GM12874 (cell line): ENCODE results near the gene FRY.

ENCODE experiments used
- TF ChIP-seq, protein P1 (sequence below): IDR thresholded peaks from 2 replicates; pipeline ENCODE4 v1.5.1; 2011; ENCODE audit warnings: low read depth, mild to moderate bottlenecking, control low read depth, low read length, moderate library complexity; ENCODE audit not compliant: insufficient read depth

FRY gene

DNA sequence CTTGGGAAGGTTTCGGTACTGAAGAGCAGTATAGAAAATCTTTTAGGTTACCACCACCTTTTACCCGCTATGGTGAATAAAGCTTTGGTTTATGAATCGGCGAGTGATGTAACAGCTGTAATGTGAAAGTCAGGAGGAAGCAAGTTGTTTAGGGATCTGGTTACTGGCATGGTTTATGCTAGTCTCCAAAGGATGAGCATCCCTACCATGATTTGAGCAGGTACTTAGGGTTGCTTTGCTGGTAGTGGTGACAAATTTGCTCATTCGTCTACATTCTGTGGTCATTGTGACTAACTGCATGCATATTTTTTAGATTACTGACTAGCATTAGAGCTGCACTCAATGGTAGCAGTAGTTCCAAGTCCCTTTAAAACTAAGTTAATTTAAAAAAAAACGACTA, 104.1 kb downstream of the FRY start:
- TF ChIP-seq, protein P1, sequence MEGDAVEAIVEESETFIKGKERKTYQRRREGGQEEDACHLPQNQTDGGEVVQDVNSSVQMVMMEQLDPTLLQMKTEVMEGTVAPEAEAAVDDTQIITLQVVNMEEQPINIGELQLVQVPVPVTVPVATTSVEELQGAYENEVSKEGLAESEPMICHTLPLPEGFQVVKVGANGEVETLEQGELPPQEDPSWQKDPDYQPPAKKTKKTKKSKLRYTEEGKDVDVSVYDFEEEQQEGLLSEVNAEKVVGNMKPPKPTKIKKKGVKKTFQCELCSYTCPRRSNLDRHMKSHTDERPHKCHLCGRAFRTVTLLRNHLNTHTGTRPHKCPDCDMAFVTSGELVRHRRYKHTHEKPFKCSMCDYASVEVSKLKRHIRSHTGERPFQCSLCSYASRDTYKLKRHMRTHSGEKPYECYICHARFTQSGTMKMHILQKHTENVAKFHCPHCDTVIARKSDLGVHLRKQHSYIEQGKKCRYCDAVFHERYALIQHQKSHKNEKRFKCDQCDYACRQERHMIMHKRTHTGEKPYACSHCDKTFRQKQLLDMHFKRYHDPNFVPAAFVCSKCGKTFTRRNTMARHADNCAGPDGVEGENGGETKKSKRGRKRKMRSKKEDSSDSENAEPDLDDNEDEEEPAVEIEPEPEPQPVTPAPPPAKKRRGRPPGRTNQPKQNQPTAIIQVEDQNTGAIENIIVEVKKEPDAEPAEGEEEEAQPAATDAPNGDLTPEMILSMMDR = no peak

DNA sequence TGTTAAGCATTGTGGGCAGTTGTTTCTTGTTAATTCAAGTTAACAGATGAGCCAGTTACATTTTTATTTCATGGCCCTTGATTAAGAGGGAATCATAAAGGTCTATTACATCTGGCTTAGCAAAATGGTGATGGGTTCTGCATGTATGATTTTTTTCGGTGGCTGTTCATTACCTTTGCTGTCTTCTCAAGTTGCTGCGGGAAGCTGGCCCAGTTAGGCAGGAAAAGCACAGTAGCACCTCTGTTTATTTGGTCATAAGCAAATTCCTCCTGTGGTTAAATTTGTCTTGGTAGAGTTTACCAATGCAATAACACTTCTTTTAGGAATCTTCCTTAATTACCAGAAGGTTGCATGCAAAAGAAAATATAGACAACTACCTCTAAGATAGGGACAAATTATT, 104.5 kb downstream of the FRY start:
- TF ChIP-seq, protein P1 = no peak

DNA sequence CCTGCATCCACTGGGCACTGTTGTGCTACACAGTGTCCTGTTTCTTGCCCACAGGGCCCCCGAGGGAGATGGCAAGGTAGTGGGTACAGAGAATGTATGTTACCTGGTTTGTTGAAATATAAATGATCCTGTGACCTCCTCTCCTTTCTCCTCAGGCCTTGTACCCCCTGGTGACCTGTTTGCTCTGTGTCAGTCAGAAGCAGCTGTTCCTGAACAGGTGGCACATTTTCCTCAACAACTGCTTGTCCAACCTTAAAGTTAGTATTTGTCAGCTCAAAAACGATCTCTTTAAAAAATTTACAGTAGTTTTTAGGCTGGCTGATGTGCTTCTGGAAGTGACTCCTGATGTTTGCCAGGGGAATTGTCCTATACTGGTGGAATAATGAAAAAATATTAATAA, 105.1 kb downstream of the FRY start:
- TF ChIP-seq, protein P1 = no peak

DNA sequence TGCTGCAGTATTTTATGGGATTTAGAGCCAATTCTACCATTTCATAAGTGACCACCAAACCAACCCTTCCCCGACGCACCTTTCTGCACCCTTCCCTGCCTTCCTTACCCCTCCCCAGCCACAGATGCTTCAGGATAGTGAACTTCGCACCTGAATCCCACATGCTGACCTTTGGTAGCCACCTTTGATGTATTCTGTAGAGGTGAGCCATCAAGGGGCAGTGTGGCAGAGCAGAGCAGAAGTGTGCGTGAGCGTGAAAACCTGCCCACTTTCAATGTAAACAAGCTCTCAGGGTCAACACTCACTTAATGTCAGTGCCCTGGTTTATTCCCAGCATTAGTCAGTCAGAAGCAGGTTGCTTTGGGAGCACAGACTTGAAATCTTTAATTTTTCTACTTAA, 107.7 kb downstream of the FRY start:
- TF ChIP-seq, protein P1 = no peak

DNA sequence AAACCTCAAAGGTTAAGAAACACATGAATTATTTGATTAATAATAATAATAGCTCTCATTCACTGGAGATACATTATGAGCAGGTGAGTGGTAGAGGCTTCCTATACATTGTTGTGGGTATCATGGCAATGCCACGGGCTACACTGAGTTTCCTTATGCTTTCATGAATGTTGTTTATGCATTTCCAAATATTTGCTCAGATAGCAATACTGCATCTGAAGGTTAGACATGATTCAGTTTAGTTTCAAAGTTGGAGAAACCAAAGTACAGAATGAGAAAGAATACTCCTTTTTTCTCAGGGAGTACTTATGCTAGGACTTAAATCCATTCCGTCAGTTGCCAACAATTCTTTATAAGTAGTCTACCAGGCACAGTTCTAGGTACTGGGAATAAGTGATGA, 108.5 kb downstream of the FRY start:
- TF ChIP-seq, protein P1 = no peak

DNA sequence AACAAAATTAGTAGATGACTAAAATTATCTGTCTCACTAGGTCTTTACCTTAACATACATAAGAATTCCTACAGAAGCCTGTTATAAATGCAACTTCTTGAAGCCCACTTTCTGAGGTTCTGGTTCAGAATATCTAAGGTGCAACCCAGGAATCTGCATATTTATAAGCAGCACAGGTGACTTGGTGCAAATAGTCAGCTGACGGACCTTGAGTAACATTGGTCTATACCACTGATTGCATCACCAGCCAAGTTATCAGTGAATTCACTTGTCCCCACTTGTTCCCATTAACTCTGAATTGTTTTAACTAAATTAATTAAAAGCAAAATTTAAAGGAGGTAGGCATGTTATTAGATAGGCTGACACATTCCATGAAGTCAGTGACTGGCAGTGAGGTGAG, 109.9 kb downstream of the FRY start:
- TF ChIP-seq, protein P1 = no peak

DNA sequence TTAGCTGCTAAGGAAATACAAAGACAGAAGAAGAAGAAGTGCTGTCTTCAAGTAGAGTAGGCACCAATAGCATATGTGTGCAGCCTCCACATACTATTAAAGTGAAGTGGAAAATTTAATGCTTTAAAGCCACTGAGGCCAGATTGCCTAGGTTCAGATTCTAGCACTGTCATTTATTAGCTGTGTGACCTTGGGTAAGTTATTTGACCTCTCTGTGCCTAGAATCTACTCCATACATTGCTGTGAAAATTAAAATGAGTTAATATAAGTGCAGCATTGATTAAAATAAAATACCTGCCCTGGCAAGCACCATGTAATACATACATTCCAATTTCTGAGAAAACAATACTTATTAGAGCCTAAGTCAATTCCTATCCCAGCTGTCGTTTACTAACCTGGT, 110.5 kb downstream of the FRY start:
- TF ChIP-seq, protein P1 = no peak

DNA sequence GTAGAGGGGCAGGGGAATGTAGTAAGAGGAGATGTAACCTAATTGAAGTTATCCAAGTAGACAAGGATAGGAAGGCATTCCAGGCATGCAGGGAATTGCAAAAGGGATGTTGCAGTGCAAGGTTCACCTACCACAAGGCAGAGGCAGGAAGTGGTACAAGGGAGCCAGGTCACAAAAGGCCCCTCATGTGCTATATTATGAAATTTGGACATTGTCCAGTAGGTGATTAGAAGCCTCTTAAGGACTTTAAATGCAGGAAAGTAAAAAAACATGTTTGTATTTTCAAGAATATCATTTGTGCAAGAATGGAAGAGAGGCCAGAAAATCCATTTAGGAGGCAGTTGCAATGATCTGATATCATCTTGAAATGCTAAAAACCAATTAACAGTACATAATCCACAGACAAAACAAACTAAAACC, 111.4 kb downstream of the FRY start:
- TF ChIP-seq, protein P1 = no peak
